CD4-positive, alpha-beta T cell treated with Interleukin-12 subunit alpha and Interleukin-12 subunit beta, for 1 hour (primary cell): ENCODE results near the gene SOX9.
"Not testable (repeated sequence)": the region's sequence is repeated elsewhere in the genome, so short reads cannot be mapped to it uniquely, and the experiment has no call there.

ENCODE experiments used
- DNase-seq: peaks from one replicate; pipeline ENCODE4 v3.0.0-alpha.2; 2020

Gene SOX9

DNA sequence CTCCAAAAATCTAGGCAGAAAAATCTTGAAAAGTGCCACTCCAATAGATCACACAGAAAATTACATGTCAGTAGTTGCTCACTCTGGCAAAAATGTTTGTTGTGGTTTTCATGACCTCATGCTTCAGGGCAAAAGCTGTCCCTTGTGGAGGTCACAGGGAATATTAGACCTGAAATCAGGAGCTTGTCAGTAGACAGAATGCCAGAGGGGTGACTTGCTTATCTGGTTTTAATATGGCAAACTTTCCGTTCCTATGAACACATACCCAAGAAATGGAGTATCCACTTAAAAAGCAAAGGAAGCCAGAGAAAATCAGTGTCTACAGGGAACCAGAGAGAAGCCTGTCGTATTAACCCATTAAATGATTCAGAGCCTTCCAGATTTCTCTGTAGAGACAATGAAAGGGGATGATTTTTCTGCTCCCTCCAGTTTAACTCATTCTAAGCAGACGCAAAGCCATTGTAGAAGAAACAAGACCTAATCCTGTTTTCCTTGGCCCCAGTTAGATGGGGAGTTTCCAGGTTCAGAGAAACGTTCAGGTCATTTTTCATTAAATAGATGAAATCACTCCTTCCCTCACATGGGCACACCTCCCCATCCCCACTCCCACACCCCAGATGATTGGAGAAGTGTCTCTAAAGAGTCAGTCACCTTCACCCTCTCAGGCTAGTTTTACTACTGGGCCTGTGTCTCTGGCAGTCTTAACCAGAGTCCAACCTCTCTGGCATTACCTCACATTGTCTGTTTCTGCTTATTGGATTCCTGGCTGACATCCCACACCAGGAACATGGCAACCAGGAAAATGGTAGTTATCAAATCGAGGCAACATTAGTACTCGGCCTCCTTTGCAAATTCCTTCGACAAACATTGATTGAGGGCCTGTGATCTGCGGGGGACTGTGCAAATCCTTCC, 6.0 kb downstream of the SOX9 start:
- DNase-seq = no peak

DNA sequence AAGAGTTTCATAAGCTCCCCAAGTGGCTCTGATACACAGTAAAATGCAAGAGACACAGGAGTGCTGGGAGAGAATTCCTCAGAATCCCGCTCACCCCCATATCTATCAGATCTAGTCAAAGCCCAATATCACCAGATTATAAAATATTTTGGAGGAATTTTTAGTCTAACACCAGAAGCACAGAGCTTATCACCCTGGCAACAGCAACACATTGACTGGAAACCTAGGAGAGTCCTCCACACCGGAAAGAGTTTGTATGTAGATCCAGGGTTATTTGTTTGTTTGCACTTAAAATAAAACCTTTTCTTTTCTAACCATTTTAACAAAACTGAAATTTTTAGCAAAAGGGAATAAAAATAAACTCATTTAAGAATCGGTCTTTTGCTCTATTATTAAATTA, 7.2 kb downstream of the SOX9 start:
- DNase-seq = no peak

DNA sequence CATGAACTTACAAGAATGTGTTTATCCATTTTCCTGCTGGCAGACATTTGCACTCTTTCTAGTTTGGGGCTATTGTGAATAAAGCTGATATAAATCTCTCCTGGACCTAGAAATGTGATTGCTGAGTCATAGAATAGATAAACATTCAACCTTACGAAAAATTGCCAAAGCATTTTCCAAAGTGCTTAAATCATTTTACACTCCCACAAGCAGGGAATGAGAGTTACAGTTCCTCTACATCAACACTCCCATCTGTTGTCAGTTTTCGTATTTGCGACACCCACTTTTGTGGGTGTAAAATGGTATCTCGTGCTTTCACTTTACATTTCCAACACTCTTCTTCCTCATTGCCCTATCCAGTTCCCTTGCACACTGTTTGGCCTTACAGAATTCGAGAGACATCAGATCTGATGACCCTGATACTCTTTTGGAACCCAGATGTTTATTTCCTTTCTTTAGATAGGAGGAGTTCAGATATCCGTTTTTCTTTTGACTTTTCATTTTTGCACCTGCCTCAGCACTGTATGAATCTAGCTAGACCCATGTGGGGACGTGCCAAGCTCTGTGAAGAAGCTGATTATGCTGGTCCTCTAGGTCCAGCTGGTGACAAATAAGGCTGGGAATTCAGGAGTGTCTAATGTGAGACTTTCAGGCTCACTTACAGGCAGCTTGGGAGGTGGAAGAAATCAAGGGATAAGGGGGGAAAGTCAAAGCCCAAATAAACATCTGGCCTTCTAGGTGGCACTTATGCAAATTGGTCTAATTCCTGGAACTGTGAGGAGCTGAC, 14.0 kb downstream of the SOX9 start:
- no peak for DNase-seq

DNA sequence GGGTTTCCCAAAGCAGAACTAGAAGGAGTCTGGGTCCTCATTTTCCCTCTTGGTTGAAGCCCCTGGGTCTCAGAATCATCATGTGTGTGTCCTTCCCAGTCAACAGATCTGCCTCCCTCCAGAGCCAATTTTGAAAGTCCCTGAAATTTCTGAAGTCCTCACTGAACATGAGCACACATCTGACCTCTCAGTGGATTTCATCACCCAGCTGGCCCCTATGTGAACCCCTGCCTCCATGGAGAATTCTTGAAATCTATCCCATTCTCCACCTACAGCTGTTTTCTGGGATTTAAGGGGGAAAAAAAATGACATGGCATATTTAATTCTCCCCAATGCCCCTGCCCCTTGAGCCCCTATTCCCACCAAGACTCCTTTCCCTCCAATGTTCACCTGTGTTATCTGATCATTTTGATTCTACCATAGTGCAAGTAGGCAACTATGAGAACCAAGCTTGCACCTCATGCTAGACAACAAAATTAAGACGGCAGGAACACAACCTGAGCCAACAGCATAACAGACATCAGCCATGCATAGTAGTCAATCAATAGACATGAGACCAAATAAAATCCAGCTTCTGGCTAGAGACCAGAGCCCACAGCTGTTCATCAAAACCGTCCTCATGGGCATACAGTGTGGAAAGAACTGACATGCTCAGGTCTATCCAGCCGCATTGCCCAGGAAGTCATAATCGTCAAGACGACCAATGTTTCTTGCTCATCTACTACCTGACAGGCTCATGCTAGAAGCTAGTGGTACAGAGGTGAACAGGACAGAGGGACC, 14.9 kb downstream of the SOX9 start:
- DNase-seq = no peak

DNA sequence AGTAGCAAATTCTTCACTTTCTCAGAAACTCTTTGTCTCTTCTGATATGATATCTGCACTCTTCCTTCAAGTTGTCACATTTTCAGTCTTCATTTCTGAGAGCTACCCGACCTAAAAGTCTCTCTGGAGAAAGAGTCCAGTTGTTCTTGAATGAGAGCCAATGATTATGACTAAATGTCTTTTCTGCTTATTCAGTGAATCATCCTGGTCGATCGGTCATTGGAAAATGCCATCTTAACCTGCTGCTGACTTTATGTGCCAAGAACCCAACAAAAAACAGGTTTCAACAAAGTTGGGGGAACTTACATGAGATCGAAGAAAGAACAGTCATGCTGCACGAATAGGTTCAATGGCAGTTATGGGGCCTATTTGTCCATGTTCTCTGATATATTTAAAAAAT, 15.9 kb downstream of the SOX9 start:
- DNase-seq = no peak

DNA sequence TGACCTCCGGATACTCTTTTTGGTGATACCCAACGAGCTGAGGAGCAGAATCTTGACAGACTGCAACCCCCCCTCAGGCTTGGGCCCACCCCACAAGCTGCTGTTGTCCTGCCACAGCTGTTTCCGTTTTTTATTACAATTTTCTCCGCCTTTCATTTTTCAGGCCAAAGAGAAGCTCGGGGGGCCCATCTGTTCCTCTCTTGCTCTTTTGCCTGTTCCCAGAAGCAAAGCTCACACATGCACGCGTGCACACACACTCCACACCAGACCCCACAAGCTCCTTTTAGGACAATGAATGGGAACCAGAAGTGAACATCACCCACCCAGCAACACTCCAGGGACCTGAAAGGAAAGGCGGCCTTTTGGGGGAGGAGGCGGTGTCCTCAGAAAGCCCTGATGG, 16.3 kb downstream of the SOX9 start:
- DNase-seq = no peak

DNA sequence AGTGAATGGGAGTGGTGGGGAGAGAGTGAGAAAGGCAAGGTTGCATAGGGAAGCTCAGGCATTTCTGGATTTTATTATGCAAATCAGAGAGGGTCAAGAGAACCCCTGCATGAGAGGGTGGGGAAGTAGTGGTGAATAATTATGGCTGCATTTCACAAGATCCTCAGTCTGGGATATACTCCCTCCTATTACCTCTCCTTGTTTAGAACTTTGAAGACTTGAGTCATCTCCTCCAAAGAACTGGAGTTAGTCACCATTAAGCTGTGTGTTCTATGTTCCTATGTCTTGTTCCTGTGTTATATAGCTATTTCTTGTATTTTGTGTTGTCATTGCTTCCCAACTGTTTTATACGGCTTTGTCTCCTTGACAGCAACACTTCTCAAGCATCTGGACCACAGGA, 18.4 kb downstream of the SOX9 start:
- DNase-seq = no peak

DNA sequence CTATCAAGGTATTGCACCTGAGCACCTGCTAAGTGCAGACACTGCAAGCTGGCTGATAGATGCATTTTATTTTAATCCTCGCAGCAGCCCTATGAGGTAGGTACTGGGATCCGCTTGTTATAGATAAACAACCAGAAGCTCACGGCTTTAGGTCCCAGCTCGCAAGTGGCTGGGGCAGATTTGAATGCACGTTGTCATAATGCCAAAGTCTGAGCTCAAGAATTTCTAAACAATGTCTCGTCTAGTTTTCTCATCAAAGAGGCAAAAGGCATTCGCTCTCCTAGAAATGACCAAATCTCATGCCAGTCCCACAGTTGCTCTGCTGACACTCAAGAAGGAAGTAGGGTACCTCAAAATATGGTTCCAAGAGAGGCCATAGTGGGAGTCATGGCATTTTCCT, 20.5 kb downstream of the SOX9 start:
- DNase-seq = no peak

DNA sequence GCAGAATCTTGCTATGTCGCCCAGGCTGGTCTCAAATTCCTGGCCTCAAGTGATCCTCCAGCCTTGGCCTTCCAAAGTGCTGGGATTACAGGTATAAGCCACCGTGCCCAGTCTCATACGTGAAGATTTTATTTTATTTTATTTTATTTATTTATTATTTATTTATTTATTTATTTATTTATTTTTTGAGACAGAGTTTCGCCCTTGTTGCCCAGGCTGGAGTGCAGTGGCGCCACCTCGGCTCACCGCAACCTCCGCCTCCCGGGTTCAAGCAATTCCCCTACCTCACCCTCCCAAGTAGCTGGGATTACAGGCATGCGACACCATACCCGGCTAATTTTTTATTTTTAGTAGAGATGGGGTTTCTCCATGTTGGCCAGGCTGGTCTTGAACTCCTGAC, 21.3 kb downstream of the SOX9 start:
- not testable (repeated sequence) for DNase-seq

DNA sequence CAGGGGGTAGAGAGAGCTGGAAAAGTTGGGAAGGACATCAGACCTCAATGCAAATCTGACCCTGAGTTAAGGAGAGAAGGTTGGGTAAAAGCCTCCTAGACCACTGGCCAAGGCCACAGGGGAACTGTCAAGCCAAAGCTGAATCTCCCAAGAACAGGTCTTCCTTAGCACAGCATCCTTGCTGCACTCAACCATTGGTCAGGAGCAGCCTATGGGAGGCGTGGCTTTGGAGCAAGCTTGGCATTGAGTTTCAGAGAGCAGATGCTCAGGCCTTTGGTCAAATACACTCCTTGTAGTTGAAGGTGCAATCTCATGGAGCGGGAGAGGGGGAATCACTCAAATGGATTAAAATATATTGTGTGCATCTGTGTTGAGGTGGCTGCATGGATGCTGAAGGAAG, 21.8 kb downstream of the SOX9 start:
- DNase-seq = no peak

DNA sequence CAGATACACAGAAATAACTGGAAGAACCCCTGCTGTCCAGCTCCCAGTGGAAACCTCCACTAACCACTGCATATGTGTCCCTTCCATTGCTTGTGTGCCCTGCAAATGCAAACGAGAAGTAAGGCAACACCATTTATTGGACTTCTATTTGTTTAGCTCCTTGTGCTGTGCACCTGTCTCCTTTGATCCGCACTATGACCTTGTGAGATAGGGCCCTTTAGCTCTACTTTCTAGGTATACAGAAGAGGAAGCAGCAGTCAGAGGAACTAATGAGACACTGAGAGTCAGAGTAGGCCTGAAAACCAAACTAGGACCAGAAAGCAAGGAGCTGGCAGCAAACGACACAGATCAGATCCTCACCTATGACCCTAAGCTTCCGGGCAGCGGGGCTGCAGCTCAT, 22.4 kb downstream of the SOX9 start:
- DNase-seq = no peak

DNA sequence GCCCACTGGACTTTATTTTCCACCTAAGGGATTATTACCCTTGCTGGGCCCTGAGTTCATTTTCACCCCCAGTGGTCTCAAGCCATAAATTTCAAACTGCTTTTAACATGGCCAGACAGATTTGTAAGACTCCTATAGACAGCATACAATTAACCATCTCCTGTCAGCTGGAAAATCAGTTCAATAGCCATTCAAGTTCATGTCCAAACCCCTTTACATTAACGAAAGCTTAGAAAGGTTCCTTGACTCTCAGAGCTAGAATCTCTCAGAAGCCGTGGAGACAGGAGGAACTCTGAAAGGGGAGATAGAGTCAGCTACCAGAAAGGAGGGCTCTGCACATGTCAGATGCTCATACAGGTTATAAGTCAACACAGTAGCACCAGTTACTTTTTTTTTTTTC, 23.3 kb downstream of the SOX9 start:
- DNase-seq = no peak

DNA sequence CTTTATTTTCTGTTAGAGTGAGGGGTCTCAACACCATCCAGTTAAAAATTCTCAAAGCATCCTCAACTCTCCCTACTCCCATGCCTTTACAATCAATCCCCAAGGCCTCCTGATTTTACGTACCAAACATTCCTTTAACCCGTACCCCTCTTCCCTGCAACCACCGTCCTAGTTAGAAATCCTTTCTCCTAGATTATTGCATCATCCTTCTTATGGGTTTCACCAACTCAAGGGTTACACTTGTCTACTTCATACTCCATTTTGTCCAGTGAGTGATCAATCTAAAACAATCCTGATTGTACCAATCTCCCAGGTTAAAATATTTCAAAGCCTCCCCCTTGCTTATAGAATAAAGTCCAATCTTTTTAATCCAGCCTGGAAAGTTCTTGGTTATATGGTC, 24.7 kb downstream of the SOX9 start:
- no peak for DNase-seq

DNA sequence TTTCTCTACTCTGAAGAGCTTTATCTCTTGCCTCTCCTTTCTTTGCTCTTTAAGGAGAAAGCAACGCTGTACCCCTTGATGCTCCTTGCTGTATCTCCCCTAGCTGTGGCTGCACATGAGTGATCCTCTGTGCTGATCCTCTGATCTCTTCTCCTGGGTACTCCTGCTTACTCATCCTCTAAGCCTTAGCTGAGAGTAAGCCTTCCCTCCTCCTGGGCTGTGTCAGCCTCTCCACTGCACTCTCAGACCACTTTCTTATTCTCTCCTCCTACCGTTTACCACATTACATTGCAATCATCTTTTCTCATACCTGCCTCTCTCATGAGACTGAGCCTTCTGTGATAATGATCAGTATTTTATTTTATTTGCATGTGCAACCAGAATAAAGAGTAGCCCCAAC, 25.1 kb downstream of the SOX9 start:
- no peak for DNase-seq

DNA sequence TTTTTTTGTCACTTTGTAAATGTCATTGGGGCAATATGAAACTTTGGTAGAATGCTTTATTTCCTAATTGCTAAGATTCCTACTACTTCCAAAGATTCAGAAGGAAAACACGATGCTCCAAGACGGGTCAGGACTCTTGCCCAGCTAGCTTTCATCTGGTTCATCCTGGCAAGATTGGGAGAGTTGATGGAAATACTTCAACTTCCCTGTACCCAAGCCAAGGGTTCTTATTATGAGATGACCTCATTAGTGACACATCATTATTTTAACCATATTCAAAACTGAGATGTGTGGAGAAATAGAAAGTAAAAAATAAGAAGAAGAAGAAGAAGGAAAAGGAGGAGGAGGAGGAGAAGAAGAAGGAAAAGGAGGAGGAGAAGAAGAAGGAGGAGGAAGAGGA, 25.6 kb downstream of the SOX9 start:
- no peak for DNase-seq

DNA sequence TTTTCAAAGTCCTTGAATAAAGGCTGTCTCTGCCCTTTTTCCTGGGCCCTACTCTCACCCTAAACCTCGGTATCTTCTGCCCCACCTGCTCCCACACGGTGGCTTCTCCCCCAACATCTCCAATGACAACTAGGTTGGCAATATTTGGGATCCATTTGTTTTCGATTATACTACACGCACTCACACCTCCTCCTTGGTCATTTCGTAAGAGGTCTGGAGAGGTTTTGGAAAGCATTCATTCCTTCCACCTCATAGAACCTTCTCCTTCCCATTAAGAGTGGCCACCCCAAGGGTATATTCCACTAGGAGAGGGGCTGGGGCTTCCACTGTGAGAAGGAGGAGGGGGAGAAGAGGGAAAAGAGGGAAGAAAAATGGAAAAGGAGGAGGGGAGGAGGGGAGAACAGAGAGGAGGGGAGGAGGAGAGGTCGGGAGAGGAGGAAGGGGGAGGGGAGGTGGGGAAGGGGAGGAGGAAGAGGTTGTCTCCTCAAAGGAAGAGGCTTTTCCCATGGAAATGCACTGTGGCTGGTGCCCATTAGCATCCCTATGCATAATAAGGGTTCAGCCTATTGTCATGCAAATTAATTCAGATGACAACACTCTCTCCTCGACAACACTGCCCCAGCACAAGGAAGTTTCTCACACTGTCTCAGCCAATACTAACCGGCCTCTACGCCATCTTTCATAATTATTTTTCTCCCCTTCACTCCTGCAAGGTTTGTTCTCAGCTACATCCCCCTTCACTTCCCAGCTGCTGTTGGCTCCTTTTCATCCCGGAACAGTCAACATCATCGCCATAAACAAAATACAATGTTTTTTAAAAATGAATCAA, 30.0 kb downstream of the SOX9 start:
- DNase-seq = no peak

DNA sequence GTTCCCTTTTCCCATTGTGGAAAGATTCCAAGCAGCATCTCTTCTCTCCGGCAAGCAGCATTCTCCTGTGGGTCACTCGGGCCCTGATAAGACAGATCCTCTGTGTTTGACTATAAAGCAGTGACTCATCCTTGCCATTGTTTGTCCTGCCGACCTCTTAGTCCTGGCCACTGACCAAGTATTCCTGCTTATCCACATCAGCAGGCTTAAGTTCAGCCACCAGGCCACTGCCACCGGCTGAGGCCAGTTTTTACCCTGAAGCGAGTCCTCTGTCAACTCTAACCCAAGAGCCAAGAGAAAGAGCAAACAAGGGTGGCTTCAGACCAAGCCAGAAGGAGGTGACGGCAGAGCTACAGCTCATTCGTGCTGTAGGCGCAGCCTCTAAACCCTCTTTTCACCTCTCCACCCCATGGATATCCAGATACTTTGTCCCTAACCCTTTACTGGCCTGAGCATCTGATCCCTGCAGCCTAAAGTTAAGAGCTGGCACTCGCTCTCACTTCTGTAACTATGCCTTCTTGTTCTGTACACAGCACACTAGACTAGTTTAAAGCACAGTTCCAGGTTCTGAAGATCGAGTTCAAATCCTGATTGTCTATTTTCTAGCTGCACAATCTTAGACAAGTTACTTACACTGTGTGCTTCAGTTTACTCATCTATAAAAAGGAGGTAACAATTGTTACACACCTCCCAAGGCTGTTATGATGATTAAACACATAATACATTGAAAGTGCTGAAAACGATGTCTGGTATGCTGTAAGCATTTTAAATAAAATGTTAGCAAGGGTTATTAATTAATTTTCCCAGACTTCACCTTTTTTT, 31.0 kb downstream of the SOX9 start:
- DNase-seq = no peak

DNA sequence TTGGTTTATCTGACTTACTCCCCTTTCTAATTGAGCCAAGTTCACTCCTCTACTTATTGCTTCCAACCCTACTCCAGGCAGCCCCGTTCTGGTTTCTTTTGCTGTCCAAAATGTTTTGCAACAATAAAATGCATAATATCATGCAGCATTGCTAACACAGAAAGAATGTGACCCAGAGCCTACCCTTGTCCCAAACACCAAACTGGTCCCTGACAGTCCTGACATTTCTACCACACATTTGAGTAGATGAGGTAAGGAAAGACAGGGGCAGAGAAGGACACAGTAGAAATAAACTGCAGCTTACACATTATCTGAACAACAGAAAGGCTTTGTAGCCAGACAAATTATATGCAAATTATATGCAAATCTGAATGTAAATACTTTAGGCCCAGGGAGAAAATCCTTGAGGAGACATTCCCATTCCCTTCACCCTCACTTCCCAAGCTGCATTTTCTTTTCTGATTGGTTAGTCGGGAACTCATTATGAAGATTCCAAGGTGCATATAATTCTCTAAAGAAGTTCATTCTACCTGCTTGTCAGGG, 31.6 kb downstream of the SOX9 start:
- no peak for DNase-seq

DNA sequence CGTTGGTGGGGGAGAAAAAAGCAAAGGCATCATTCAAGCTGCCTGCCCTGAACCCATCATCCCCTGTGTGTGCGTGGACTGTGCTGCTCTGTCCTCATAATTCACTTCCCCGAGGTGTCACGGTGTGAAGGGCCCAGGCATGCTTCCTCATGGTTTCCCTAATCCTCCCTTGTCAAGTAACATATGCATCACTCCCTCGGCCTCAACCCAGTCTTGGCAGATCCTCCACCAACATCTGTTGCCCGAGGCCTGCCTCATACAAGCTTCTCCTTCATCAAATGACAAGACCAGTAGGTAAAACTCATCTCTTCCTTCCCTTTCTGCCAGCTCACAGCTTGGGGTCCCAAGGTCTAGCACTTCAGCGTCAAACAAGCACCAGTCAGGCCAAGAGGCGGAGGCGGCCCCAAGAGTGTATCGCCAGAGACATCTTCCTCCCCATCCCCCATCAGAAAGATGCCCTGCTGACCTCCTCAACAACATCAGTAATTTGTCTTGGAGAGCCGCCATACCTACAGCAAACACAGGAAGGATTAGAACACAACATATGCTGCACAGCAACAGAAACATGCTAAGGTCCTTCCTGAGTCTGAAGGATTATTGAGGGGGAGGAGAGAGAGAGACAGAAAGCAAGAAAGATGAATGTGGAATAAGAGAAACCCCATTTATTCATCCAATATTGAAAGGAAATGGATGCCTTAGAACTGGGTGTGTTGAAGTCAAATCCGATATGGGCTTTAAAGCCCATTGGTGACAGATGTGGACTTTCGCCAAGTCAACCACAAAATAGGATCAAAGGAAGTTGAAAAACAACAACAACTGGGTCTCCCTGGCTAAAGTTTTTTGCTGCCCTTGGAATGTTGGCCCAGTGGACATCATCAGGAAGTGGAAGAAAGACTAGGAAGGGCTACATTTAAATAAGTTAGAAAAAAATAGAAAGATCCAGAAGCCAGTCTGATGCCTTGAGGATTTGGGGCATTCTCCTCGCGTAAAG, 38.4 kb downstream of the SOX9 start:
- no peak for DNase-seq

DNA sequence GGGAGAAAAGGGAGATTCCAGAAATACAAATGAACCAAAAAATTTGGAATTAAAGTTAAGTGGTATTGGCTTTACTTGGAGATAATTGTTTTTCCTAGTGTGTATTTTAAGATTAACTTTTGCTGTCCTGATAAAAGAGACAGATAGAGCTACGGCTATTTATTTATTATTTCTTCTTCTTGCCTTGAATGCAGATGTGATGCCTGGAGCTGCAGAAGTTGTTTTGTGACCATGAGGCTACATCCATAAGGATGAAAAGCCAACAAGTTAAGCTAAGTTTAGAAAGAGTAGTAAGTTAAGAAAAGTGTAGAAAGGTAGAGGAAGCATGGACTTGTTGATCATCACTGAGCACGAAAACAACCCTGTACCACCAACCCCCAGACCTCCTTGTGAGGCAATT, 41.7 kb downstream of the SOX9 start:
- DNase-seq = no peak
